HS-5 (cell line): ENCODE measurements around the gene DOK3.
"Not testable (repeated sequence)": the region's sequence is repeated elsewhere in the genome, so short reads cannot be mapped to it uniquely, and the experiment has no call there.

Source experiments
- DNase-seq: peaks from one replicate; pipeline ENCODE4 v3.0.0-alpha.2; 2012; ENCODE audit warnings: low read depth

The DOK3 gene

DNA sequence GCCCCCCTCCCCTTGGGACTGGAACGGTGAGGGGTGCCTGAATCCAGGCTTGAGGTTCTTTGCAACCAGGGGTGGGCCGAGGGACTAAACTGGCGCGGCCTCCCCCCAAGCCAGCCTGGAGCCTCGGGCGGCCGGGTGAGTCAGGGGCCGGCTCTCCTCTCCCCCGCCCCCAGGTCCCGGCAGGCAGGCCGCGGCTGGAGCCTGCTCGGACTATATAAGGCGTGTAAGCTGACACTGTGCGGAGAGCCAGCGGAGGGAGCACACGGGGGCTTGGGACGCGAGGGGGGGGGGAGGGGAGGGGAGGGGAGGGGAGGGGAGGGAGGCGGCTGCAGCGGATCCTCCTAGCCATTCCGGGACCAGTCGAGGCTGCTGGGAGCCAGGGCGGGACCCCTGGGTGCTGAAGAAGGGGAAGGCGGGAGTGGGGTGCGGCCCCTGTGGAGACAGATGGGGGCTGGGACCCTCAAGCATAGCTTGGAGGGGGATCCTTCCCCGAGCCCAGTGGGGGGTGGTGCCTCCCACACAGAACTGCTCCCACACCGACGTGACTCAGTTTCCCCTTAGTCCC is 12.8 kb downstream of the DOK3 start:
- DNase-seq, result peak; percentile 39

DNA sequence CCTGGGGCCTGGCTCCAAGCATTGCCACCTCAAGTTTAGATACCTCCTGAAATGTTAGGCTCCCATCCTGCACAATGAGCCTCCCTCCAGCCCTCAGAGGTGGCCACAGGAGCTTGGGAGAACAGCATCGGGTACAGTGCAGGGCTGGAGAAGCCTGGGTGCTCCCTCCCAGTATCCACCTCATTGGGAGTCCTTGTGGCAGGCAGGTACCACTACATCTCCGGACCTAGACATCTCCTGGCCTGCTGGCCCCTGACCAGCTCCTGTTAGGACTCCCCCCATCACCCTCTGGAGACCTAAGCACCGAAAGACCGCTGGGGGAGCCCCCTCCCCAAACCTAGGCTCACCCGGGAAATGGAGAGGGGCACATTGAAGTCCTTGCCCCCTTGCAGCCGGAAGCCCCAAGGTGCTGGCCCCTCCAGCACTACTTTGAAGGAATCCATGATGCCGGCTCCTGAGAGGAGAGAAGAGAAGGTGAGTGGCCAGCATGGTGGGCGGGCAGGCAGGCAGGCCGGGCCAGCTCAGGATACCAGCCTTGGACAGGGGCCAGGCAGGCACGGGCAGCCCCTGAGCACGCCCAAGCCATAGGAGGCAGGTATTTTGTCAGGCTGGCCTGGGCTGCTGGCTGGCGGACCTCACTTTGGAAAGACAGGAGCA is 13.4 kb downstream of the DOK3 start:
- DNase-seq, result no peak

DNA sequence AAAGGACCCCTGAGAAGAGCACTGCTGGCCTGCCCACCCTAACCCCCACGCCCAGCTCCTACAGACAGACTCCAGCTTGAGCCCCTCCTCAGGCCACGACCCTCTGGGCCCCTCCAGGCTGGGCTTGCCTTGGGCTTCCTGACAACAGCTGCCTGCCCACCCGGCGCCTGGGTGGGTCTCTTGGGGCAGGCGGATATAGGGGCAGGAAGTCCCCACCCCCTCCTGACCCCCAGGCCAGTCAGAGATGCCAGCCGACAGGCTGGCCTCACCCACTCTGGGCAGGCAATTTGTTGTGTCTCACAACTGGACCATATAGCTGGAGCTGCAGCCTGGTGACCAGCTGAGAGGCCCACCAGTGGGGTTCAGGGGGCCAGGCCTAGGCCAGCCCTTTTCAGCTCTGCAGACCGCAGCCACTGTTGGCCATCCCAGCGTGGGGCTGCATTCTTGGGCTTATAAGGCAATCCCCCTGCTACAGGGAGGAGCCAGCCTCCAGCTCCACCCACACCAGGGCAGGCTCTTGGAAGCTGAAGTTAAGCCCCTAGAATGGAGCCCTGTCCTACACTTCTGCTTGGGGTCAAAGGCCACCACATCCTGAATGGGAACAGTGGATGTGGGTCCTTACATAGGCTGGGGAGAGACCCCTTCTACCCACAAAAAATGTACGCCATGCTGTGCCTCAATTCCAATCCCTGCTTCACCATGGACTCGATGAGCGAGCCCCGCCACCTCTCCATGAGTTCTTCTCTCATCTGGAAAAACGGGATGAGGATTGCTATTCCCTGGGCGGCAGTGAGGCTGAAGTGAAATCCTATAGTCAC is 14.2 kb downstream of the DOK3 start:
- no peak for DNase-seq

DNA sequence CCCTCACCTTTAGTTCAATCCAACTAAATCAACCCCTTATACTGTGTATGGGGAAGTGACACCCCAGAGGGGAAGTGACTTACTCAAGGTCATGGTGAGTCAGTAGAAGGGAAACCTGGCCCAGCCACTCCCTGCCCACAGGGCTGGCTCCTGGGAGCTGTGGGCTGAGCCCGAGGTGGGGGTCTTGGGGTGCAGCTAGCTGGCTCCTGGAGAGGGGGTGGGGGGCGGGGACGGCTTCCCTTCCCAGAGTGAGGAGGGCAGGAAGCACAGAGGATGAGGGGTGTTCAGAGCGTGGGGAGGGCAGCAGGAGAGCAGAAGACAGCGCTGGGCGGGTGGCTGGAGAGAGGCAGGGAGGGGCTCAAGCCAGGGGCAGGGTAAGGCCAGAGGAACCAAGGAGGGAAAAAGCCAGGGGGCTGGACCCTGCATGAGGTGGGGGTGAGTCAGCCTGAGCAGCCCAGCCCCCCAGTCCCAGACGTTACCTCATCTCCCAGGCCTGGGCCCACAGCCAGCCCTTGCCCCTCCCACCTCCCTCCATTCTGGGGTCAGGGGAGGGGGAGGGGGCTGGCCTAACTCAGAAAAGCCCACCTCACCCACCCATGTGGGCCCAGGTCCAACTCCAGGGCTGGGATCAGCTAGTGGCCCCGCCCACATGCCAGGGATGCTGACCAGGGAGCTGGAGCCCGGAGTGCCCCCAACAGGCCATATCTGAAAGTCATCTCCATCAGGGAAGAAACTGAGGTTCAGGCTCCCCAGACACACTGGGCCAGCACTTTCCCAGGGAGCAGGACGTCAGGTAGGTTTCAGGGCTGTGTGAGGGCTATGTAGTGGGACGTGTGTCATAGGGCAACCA is 15.1 kb downstream of the DOK3 start:
- DNase-seq, result peak; percentile 82

DNA sequence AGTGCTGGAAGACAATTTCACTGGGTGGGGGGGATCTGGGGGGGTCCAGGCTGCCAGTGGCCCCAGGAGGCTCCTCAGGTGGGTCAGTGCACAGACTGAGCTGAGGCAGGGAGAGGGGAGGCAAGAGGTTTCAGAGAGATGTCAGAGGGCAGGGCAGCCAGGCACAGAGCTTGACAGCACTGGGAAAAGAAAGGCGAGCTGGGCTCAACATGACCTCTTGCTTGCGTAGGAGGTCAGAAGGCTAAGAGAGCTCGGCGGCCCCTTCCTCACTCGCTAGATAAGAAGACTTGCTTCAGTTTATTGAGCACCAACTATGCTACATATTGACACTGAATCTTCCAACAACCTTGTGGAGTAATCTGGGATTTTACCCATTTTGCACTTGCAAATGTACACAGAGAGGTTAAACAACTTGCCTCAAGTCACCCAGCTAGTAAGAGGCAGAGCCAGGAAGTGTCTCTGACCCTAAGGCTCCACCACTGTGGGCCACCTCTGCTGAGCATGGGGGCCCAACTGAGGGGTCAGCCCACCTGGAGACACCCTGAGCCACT is 15.8 kb downstream of the DOK3 start:
- DNase-seq, result no peak

- no peak for DNase-seq
Observed at GRCh38 chr5:177492841-177493240, 16.8 kb downstream of the DOK3 start.

GRCh38 chr5:177491983-177492746 is 17.5 kb downstream of the DOK3 start:
- no peak for DNase-seq

GRCh38 chr5:177491429-177491945 is 18.1 kb downstream of the DOK3 start:
- no peak for DNase-seq

DNA sequence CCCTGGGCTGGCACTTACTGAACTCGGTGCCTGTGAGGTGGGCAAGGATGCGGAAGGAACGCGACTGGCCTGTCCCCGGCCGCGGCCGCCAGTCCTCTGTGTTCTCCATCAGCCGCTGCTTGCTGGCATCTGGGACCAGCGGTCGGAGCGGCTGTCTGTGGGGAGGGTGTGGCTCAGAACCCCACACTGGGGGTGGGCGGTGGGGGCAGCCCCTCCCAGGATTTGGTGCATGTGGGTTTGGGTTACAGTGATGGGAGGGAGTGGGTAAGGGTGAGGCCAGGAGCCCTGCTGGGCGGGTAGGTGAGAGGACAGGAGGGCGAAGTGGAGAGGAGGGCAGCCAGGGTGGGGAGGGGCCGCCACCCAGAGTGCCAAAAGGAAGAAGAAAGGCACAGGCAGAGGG is 18.6 kb downstream of the DOK3 start:
- DNase-seq, result no peak

DNA sequence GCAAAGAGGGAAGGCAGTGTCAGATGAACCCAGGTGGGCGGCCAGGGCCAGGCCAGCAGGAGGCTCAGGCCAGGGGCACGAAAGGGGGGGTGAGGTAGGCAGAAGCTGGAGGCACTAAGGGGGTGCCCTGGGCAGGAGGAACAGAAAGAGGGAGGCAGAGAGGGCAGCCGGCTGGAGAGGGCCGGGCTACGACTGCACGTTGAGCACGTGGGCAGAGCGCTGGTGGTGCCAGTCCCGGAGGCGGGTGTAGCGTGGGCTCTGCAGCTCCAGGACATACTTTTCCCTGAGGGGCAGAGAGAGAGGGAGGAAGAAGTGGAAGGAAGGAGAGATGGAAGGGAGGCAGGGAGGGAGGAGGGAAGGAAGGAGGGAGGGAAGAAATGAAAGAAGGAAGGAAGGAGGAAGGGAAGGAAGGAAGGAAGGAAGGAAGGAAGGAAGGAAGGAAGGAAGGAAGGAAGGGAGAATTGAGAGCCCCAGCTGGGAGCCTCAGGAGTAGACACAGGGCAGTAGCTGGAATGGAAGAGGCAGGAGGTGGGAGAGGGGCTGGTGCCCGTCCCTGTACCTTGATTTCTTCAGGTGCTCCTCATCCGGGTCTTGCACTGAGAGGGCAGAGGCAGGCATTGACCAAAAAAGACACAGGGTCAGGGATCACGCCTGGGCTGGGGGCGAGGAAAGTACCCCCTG is 19.2 kb downstream of the DOK3 start:
- no peak for DNase-seq

DNA sequence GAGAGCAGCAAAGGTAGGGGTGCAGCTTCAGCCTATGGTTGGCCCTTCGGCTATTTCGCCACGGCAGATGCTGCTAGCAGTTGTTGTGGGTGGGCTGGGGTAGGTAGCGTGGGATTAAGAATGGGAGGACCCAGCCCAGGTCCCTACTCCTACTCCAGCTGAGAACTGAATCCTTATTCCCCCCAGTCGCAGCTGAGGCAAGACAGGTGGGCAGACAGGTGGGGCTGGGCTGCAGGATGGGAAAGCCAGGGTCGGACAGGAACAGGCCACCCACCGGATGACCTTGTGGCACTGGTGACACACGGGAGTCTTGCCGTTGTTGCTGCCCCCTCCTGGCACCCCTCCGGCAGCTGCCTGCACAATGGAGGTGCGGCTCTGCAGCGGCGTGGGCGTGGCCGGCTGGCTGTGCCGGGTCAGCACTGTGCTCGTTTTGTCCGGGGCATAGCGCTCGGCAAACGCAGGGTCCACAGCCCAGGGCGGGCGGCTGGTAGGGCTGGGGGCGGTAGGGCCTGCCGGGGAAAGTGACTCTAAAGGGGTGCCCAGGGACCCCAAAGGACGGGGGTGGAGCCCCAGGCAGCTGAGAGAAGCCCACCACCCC is 20.4 kb downstream of the DOK3 start:
- DNase-seq, result no peak

- no peak for DNase-seq
Observed at GRCh38 chr5:177487975-177488374, 21.7 kb downstream of the DOK3 start.

DNA sequence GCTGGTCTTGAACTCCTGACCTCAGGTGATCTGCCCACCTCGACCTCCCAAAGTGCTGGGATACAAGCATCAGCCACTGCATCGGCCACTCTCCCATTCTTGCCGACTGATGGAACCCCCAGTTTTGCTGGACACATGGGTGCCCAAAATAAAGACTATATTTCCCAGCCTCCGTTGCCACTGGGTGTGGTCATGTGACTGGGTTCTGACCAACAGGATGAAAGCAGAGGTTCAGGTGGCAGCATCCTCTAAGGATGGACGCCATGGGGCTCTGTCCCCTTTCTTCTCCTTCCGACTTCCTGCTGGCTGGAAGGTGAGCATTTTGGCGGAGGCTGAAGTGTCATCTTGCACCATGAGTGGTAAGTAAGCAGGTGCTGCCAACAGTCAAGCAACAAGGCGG is 22.5 kb downstream of the DOK3 start:
- no peak for DNase-seq

DNA sequence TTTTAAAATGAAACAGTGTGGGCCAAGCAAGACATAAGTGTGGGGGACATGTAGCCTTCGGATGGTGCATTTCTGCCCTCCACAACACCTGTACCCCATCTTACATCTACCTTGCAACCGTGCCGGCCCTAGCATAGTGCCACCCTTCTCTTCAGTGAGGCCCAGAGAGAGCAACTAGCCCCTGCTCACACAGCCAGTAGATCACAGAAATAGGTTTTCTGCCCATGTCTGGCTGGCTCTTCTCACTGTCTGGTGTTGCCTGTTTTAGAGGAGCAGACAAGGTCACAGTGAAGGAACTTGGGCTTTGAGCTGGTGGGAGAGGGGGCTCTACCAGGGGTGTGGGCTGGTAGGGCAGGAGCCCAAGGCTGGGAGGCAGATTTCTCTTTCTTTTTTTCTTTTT is 23.4 kb downstream of the DOK3 start:
- no peak for DNase-seq

GRCh38 chr5:177485753-177486152 is 23.9 kb downstream of the DOK3 start:
- DNase-seq, result not testable (repeated sequence)

GRCh38 chr5:177484902-177485549 is 24.6 kb downstream of the DOK3 start:
- DNase-seq, result no peak

DNA sequence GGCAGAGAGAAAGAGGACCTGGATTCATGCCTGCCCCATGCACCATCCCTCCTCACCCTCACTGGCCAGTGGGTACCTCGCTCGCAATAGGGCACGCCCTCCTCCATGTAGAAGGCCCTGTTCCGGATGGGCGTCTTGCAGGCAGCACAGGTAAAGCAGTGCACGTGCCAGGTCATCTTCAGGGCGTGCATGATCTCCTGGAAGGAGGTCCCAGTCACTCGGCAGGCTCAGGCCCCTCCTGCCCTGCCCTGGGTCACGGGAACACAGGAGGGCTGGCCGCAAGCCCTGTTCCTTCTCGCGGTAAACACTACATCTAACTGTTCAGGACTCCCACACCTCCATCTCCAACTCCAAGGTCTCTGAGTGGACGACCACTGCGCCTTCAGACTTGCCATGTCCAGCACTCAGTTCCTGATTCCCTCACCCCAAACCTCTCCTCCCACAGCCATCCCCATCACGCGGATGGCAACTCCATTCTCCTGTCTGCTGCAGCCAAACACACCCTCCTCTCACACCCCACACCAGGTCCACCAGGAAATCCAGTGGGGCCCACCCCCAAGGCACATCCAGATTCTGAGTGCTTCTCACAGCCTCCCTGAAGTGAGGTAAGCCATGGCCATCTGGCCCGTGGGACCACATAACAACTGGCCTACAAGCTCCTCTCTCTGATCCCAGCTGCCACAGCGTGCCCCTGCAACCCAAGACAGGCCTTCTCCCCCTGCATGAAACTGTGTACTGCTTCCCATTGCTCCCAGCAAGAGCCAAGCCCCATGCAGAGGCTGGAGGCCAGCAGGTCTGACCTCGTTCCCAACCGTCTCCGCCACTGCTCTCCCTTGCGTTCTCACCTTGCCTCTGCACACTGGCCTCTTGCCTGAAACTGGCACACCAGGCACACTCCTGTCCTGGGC is 25.4 kb downstream of the DOK3 start:
- no peak for DNase-seq

DNA sequence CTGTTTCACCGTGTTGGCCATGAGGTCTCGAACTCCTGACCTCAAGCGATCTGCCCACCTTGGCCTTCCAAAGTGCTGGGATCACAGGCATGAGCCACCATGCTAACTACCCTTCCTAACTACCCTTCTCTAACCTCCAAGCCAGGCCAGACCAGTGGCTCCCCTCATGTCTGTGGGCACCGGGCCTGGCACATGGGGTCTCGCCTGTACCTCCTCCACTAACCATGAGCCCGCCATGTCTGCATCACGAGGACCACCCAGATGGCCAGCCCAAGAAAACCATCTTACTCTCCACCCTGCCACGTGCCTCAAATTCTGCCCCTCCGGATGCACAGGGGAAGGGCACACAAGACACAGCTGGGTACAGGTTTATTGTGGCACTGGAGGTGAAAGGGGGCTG is 26.6 kb downstream of the DOK3 start:
- DNase-seq, result no peak
